Measurements from ENCODE around the gene SLC9C2. TPM values are rescaled to one million over a fixed set of nuclear protein-coding genes. Genes with fewer than 3 reads are reported as not detected.

SLC9C2 gene
- total RNA-seq, 1 experiment from 2014 or later = not detected

- H2AK5ac ChIP-seq (ENCODE audit: insufficient read length, low read length) = no peak overlapping the region
- H2BK20ac ChIP-seq (ENCODE audit: low read depth, low read length, poor library complexity, severe bottlenecking) = no peak overlapping the region
- Mint-ChIP-seq H3K27me3 (ENCODE audit: low read depth) (no peaks in the 10 kb centered on the region; the same call in 1 of the 2 replicates), H3K36me3 (ENCODE audit: insufficient read depth in 1 of 3, low read depth in 3 of 3) (peaks cover 12 to 21% (median 21%) of the 10 kb centered on the region in 3 experiments), H3K27ac (no peak overlapping the region), H3K4me3 (no peak overlapping the region), H3K9me3 (peaks cover 26 to 29% of the 10 kb centered on the region in 2 experiments), H3K4me1 (no peaks in the 10 kb centered on the region)
- H3K23ac ChIP-seq (ENCODE audit: insufficient read length, low read depth, low read length) = no peak overlapping the region
- H2BK15ac ChIP-seq (ENCODE audit: low read depth, low read length) = no peak overlapping the region
- no peaks in the 10 kb centered on the region for H3K23me2 ChIP-seq (ENCODE audit: insufficient read length, low read depth, low read length, poor library complexity, severe bottlenecking)
- no peak overlapping the region for H4K8ac ChIP-seq (replicated peaks; ENCODE audit: insufficient read length, low read depth, low read length)
- no peak overlapping the region for H2BK5ac ChIP-seq (ENCODE audit: insufficient read length, low read length)
- WGBS (ENCODE audit: extremely low coverage, insufficient read length, low lambda C conversion rate) = no CpG with 5 or more reads among the region's 4 CpGs
- H2BK12ac ChIP-seq (ENCODE audit: insufficient read length, low read depth, low read length) = no peak overlapping the region
- H3K27ac ChIP-seq (ENCODE audit: insufficient read length, low read depth, low read length) = no peak overlapping the region
- no peak overlapping the region for H3K4ac ChIP-seq (ENCODE audit: low read depth, low read length)
- H2BK120ac ChIP-seq (ENCODE audit: low read depth, low read length, poor library complexity, severe bottlenecking) = no peak overlapping the region
- H4K91ac ChIP-seq (ENCODE audit: insufficient read length, low read depth, low read length) = no peak overlapping the region
- H3K79me1 ChIP-seq (ENCODE audit: insufficient read depth, low read depth, low read length, poor library complexity, severe bottlenecking) = no peaks in the 10 kb centered on the region
- TF ChIP-seq CTCF (conservative IDR thresholded peaks at IDR 0.05) = no peak
- H3K79me2 ChIP-seq (ENCODE audit: insufficient read depth, low read length) = no peaks in the 10 kb centered on the region
- H3K14ac ChIP-seq (ENCODE audit: insufficient read depth, low read length) = no peak overlapping the region
- no peak for DNase-seq
- H3K56ac ChIP-seq (ENCODE audit: insufficient read length, low read depth, low read length) = no peak overlapping the region
- no peak overlapping the region for H4K5ac ChIP-seq (ENCODE audit: insufficient read length, low read depth, low read length)
- H2AFZ ChIP-seq (ENCODE audit: low read length) = no peak overlapping the region
- H3K9me3 ChIP-seq (ENCODE audit: control insufficient read depth, low read depth, low read length) = peaks cover 6% of the 10 kb centered on the region
- H3K9ac ChIP-seq (ENCODE audit: extremely low read depth, insufficient read length, low read length) = no peak overlapping the region
- no peak overlapping the region for H3T11ph ChIP-seq (ENCODE audit: low read length)
- H3K18ac ChIP-seq (ENCODE audit: insufficient read length, low read depth, low read length) = no peak overlapping the region
- H3K27me3 ChIP-seq (ENCODE audit: insufficient read depth, low read length) = no peaks in the 10 kb centered on the region
- H3K4me1 ChIP-seq (ENCODE audit: insufficient read depth, low read length) = no peaks in the 10 kb centered on the region
- H4K20me1 ChIP-seq (ENCODE audit: control insufficient read depth, insufficient read depth, insufficient read length) = no peaks in the 10 kb centered on the region
- no peak overlapping the region for H3K4me2 ChIP-seq (ENCODE audit: insufficient read depth, insufficient read length, low read length)
Measured at GRCh38 chr1:173608503-173609216, 5.8 kb upstream of the SLC9C2 start.
